ENCODE measurements around the gene ARHGAP15.

- TF ChIP-seq CTCF (IDR thresholded peaks at IDR 0.05; ENCODE audit: insufficient read depth, low read depth, low read length) (no peak), EZH2 (IDR thresholded peaks at IDR 0.05; ENCODE audit: insufficient read depth, low read length) (no peak)
Measured at GRCh38 chr2:143155661-143156060, 26.4 kb downstream of the ARHGAP15 start.
